ENCODE data around the gene B3GALT4.

- TF ChIP-seq CTCF (conservative IDR thresholded peaks at IDR 0.05; ENCODE audit: low read length), result no peak
- no peak for TF ChIP-seq EZH2phosphoT487 (IDR thresholded peaks at IDR 0.05; ENCODE audit: borderline replicate concordance)
Measured at GRCh38 chr6:33312361-33313104, 35.6 kb downstream of the B3GALT4 start.
